ENCODE measurements around the gene NPL.

The NPL gene, protein sequence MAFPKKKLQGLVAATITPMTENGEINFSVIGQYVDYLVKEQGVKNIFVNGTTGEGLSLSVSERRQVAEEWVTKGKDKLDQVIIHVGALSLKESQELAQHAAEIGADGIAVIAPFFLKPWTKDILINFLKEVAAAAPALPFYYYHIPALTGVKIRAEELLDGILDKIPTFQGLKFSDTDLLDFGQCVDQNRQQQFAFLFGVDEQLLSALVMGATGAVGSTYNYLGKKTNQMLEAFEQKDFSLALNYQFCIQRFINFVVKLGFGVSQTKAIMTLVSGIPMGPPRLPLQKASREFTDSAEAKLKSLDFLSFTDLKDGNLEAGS

DNA sequence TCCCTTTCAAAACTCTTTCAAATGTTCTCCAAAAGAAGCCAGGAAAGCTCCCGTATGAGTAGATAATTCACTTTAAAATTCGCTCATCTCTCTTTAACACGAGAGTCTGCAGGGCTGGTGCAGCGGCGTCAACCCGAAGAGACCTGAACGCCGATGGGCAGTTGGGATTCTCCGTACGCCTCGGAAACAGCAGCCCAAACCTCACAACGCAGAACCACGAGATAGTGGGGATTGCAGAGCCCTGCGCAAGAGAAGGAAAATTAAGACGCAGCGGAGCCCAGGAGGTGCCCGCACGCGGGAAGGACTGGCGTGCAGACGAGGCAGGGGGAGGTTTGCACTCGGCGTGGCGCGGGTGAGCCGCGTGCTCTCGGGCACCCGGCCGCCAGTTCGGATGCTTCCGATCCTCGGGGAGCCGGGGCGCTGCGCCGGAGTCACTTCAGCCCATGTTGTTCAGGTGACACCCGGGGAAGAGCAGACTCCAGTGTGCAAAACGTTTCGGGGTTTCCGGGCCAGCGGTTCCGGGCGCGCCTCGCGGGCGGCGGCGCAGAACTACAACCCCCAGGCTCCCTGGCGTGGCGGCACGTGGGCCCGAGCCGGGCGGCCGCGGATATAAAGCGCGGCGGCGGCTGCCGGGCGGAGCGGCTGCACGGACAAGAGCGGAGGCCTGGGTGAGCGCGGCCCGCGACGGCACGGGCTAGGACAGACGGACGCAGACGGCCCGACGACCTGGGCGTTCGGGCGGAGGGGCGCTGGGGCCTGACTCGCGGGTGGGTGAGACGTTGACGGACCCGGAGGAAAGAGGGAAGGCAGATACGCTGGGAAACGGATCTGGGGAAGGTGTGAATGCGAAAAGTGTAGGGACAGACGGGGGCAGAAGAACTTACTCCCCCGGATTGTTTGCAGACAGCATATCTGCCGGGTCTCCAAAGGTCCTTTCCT is at the start of gene NPL:
NPL (plus strand) TSS at position 636 of the 939 bp plus-strand sequence. CDS start 4,599 bp downstream, outside the sequence.
- DNase-seq (ENCODE audit: low read depth): peak; percentile 74

GRCh38 chr1:182740120-182740519 is 49.5 kb upstream of the NPL start:
- DNase-seq (ENCODE audit: low read depth): no peak

DNA sequence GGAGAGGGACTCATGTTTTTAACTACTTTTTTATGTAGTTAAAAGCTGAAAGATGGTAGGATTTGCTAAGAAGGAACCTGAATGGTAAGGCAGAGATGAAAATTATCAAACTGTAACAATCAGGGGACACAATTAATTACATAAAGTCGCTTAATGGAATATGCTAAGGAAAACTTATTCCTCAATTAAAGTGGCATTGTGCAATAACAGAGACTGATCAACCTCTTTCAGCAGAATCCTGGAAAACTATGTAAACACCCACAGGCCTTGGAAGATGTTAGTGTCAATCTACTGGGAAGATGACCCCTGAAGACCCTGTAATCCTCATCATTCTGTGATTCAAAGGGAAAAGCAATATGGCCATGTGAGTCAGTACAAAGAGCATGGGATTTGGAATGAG is 46.8 kb upstream of the NPL start:
- no peak for DNase-seq (ENCODE audit: low read depth)

DNA sequence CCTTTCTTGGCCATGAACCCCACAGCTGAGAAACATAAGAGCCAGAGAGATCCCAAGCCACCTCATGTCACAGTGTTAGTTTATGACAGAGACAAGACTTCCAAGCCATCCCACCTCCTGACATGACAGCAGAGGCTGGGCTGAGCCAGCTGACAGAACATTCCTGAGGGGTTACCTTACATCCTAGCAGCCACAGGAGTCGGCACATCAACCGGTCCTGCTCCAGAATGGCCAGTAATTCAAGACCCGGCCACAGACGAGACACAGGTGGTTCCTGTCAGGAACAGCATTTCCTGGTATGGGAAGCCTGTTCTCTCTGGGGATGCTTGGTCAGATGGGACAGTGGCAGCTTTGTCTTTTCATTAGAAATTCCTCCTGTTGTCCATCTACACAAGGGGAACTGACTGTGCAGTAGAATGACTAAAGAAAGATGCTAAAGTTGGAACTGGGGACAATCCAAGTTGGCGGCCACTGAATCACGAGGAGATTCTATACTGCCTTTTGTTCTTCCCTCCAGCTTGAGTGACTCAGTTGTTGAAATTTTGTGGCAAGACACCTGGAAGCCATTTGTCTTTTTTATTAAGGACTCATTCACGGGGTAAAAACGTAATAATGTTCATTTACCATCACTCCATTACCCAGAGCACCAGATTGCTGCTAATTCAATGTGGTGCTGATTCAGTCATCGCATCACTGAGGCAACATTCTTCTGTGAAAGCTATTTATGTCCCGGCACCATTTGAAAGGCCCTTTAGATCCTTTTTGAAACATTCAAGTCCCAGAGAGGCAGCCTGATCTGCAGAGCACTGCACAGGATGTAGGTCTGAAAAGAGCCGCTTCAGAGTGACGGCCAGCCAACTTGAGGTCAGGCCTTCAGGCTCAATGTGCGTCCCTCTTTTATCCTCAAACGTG is 37.2 kb upstream of the NPL start:
- no peak for DNase-seq (ENCODE audit: low read depth)

DNA sequence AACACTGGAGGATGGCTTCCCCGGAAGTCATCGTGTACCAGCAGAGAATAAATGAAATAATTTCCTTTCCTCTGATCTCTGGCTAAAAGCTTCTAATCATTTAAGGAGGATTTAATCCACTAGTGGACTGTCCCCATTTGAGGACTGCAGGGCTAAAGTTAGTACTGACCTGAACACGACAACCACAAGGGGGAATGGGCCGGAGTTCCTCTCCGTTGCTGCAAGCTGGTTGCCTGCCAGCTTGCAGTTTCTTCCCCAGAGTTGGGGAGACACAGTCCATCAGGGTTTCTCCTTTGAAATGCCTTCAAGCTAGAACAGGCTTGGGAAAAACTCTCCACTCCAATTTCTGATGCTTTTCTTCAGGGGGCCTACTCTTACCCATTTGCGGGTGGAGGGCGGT is 35.5 kb upstream of the NPL start:
- DNase-seq (ENCODE audit: low read depth): no peak

- no peak for DNase-seq (ENCODE audit: low read depth)
These were observed 34.8 kb upstream of the NPL start for GRCh38 chr1:182754543-182755314.

GRCh38 chr1:182755632-182756031 is 33.9 kb upstream of the NPL start:
- no peak for DNase-seq (ENCODE audit: low read depth)

- DNase-seq (ENCODE audit: low read depth): no peak
These were observed 33.1 kb upstream of the NPL start for GRCh38 chr1:182756423-182756822.

DNA sequence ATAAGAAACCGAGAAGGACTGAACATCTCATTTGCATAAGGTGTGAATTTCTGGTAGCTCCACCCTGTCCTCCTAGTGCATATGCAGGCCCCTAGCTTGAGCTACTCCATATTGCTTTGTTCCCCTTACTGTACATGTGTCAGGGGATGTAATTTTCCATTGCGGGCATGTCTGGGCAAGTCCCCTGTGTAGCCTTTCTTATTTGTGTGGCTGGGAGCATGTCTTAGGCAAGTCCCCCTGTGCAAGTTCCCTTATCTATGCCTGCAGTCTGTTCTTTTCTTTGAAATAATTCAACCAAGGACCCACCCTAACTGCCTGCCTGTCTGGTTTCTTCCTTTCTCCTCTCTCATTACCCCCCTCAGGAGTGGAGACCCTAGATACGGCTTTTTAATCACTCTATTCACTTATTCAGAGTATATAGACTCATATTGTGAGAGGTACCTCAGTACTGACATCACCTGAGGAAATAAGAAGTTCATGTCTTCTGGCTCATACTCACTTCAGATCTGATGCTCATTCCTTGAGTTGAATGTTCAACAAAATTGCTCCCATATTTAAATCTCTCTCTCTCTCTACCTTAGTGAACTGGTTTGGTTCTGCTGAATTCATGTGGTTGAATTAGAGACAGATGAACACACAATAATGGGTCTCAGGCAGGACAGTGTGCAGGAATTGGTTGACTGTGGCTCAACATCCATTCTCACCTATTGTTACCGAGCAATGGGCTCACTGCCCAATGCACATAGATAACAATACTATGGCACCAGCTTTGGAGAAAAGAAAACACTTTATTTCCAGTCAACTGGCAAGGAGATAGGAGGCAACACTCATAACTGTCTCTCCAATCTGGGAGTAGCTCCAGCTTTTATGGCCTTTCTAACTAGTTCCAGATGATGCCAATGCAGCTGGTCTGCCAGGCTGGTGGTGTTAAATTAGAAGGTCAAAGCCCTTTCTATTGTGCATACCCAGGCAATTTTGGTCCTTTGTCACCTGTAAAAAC is 27.9 kb upstream of the NPL start:
- no peak for DNase-seq (ENCODE audit: low read depth)

DNA sequence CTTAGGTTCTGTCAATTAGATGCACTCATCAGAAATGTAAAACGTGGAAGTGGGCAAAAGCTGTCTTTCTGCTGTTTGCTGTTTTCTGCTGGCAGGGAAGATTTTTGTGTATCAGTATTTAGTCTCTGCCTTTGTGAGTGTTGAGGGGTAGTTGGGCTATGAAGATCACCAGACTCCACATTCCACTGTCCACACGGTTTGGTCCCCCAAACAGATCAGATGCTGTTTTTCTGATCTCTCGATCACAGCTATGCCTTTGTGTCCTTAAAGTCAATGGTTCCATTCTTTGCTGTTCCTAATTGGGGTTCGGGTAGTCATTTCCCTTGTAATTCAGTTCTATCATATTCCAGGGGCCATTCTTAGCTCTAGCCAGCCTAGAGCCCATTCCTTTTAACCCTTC is 27.0 kb upstream of the NPL start:
- DNase-seq (ENCODE audit: low read depth): no peak

DNA sequence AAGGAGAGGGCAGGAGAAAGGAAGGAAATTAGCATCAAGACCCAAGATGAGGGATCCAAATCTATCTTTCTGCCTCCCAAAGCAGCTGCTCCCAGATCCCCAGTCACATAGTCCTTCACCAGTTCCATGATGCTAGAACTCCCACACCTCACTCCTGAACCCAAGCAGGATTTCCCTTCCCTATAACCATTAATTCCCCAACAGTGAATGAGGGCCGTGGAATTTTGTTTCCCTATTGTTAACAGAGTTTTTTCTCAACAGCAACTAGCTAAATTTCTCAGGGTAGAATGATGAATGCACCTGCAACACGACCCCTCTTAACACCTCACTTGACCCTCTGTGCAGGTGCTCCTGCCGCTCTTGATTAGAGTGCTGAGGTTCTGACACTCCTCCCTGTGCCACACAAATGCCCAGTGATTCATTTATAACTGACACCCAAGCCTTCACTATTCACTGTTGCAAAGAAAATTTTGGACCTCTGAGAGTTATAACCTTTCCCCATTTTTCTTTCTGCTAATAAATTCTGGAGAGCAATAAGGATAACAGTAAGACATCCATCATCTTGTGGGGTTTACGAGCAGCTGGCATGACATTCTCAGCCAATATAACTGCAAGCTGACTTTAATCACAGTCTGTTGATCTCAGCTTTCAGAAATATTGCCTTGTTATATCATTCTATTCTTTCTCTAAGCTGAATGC is 25.4 kb upstream of the NPL start:
- DNase-seq (ENCODE audit: low read depth): no peak

GRCh38 chr1:182765391-182765790 is 24.2 kb upstream of the NPL start:
- DNase-seq (ENCODE audit: low read depth): no peak

DNA sequence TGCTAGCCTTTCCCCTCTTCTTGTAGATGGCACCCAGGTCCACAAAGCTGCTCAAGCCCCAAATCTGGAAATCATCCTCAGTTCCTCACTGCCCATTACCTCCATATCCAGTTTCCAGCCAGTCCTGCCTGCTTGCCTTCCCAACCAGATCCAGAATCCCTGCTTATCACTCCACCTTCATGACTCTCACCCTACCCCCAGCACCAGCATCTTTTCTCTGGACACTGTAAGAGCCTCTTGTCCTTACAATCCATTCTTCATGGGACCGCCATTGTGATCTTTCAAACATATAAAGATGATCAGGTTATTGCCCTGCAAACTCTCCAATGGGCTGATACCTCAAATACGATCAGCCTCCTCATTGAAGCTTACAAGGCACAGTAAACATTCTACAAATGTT is 23.5 kb upstream of the NPL start:
- DNase-seq (ENCODE audit: low read depth): no peak

DNA sequence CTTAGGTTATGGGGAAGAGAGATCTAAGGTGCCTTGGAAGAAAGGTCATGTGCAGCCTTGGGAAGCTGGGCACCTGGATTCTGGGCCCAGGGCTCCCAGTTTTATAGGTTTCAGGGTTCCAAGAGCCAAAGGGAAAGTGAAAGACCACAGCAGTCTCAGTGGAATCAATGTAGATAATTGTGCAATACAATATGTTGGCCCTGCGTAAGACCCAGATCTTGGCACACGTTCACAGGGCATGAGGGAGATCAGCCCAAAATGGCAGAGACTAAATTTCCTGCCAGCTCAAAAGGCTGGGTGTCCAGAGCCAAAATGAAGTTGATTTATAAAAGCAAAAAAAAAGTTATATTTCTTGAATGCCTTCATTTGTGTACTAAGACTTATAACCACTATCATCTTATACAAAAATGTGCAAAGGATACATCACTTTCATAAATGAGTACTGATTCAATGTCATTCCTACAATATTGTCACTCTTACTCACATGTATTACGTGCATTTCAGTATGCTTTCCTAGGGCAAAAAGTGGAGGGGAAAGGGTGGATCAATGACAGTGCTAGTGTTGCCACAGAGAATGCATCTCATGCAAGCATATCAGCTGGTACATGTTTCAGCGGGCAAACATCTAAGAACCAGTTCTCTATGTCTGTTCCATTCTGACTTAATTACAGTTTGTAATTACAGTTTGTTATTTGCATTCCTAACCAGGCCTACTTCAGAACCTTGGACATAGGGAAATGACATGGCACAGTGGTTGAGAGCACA is 22.5 kb upstream of the NPL start:
- DNase-seq (ENCODE audit: low read depth): no peak

DNA sequence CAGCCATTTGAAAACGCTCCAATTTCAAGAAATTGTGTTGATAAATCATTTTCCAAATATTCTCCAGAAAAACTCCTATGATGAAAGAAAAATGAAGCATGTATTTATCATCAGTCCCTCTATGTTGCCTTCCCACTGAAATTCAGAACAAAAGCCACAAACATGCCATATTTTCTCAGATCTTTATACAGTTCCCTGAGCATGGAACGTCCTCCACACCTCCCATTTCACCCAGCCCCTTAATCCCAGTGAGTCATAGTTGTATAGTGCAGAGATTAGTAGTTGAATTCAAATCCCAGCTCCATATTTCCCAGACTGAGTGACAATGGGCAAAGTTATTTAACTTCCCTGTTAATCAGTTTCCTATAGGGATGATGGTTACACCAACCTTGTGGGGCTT is 20.6 kb upstream of the NPL start:
- DNase-seq (ENCODE audit: low read depth): no peak

DNA sequence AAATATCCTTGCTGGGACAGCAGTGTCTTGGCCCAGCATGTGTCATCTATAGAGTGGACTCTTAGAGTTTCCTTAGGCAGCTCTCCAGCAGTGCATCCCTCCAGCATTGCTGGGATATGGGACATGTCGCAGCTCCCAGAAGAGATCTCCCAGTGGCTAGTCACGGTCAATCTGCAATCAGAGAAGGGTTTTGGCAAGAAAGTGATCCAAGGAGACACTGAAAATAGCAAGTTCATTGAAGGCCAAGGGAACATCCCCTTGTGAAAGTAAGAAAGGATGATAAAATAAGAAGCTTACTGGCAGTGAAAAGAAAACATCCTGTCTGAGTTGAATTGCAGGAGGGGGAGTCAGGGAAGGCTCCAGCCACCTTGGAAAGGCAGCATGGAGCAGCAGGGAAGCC is 19.3 kb upstream of the NPL start:
- DNase-seq (ENCODE audit: low read depth): no peak

GRCh38 chr1:182771187-182771984 is 18.2 kb upstream of the NPL start:
- no peak for DNase-seq (ENCODE audit: low read depth)

DNA sequence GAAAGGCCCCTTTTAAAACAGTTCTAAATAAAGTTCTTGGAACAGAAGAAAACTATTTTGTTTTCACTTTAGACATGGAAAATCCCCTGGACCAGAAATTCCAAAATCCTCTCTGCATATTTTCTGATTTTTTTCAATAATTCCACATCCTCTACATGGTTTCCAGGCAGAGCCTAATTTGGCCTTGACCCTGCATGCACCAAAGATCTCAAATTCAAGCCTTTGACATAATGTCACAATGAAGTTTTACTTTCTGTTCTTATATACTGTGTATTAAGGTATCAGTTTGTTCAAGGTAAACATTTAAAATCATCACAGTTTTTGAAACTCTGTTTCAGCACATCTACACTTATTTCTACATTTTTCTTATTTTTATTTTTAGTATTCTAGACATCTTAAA is 12.2 kb upstream of the NPL start:
- DNase-seq (ENCODE audit: low read depth): no peak
